ENCODE data around the gene ITGB4.

The ITGB4 gene

GRCh38 chr17:75803883-75804282 is 82.6 kb downstream of the ITGB4 start:
- DNase-seq: no peak

GRCh38 chr17:75806822-75807500 is 85.7 kb downstream of the ITGB4 start:
- no peak for DNase-seq

Data from CD4-positive, alpha-beta T cell treated with Interleukin-17A for 4 hours (primary cell).